Cardiac muscle cell (in vitro differentiated cells and primary cell): ENCODE measurements around the gene APH1B. TPM values are rescaled to one million over a fixed set of nuclear protein-coding genes. Genes with fewer than 3 reads are reported as not detected.

Experiments used
- DNase-seq, 2 donors: peaks; one replicate each; pipeline versions ENCODE4 v3.0.0 to v3.0.0-alpha.2; 2010 to 2017; ENCODE audit warnings: low read depth in 1 of 2, low spot score in 1 of 2
- H3K27ac ChIP-seq: fragments of 200-600 bp; sonication (generic); 2 replicates; pipeline ENCODE4 v1.5.1; 2016
- H3K27me3 ChIP-seq: fragments of 200-600 bp; sonication (generic); 2 replicates; pipeline ENCODE4 v1.6.0; 2016; ENCODE audit warnings: control low read depth
- H3K36me3 ChIP-seq: fragments of 200-600 bp; sonication (generic); 2 replicates; pipeline ENCODE4 v1.5.1; 2016; ENCODE audit warnings: control low read depth
- H3K4me1 ChIP-seq: fragments of 200-600 bp; sonication (generic); 2 replicates; pipeline ENCODE4 v1.8.1; 2017; ENCODE audit warnings: low read depth, mild to moderate bottlenecking, mixed run types
- H3K4me3 ChIP-seq: fragments of 200-600 bp; sonication (generic); 2 replicates; pipeline ENCODE4 v1.5.1; 2016; ENCODE audit warnings: mild to moderate bottlenecking
- H3K9me3 ChIP-seq: fragments of 200-600 bp; sonication (generic); 2 replicates; pipeline ENCODE4 v1.5.1; 2017; ENCODE audit warnings: low read depth, mild to moderate bottlenecking, control low read depth
- polyA plus RNA-seq: library from polyadenylated mRNA; unstranded; fragments of >200 nt; fragmentation: Nextera tagmentation; extraction: Ambion mirVana; gene quantifications from 2 replicates; pipeline ENCODE4 v1.2.1, GENCODE V29; 2016
- total RNA-seq: library from RNA; depleted of rRNA; stranded (reverse); fragments of >200 nt; gene quantifications from 2 replicates; pipeline ENCODE4 v1.2.3, GENCODE V29; 2016
- TF ChIP-seq, protein P1 (sequence below): IDR thresholded peaks from 2 replicates; pipeline ENCODE4 v1.5.1; 2012; ENCODE audit warnings: low read depth, mild to moderate bottlenecking, low read length

The APH1B gene
- total and polyA plus RNA-seq, 2 experiments from 2014 or later, result 10.2 to 12.4 TPM

DNA sequence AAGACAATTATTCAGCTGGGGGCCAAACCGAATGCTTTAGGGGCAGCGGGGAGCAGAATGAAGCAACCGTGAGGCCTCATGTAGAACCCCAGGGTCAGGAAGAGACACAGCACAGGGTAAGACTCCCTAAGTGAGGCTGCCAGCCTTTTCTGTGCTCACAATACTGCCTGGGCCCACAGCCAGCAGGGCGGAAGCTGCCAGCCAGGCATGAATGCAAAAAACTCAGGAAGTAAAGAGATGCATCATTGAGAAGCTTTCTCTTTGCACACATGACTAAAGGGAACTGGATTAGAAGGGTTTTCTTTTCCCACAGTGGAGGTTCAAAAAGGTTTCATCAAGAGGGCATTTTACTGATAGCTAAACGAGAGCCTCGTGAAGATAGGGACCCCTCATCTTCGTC, 71.0 kb downstream of the APH1B start:
- TF ChIP-seq, protein P1, sequence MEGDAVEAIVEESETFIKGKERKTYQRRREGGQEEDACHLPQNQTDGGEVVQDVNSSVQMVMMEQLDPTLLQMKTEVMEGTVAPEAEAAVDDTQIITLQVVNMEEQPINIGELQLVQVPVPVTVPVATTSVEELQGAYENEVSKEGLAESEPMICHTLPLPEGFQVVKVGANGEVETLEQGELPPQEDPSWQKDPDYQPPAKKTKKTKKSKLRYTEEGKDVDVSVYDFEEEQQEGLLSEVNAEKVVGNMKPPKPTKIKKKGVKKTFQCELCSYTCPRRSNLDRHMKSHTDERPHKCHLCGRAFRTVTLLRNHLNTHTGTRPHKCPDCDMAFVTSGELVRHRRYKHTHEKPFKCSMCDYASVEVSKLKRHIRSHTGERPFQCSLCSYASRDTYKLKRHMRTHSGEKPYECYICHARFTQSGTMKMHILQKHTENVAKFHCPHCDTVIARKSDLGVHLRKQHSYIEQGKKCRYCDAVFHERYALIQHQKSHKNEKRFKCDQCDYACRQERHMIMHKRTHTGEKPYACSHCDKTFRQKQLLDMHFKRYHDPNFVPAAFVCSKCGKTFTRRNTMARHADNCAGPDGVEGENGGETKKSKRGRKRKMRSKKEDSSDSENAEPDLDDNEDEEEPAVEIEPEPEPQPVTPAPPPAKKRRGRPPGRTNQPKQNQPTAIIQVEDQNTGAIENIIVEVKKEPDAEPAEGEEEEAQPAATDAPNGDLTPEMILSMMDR, result no peak
- Histone ChIP-seq H3K36me3 (no peaks in the 10 kb centered on the region), H3K27me3 (no peaks in the 10 kb centered on the region), H3K4me3 (no peak overlapping the region), H3K4me1 (no peaks in the 10 kb centered on the region), H3K27ac (no peak overlapping the region), H3K9me3 (no peaks in the 10 kb centered on the region)
- peak in 1 of 2 donors; percentile 79 for DNase-seq

DNA sequence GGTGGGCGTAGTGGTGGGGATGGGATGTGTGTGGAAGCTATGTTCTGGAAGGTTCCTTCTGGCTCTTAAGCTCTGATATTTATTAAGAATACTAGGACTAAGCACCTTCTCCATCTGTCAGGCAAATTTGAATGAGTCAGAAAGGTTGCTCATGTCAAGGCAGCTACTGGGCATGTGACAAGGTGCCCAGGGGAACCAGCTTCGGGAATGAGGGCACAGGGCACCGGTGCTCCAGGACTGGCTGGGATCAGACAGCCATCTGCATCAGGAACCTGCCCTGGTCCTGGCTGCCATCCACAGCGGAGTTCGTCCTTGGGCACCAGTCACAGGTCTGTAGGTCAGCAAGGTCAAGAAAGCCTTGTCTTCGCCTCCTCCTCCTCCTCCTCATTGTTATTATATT, 71.8 kb downstream of the APH1B start:
- Histone ChIP-seq H3K27ac (no peak overlapping the region), H3K4me1 (no peaks in the 10 kb centered on the region), H3K4me3 (no peak overlapping the region), H3K27me3 (no peaks in the 10 kb centered on the region), H3K36me3 (no peaks in the 10 kb centered on the region), H3K9me3 (no peaks in the 10 kb centered on the region)
- TF ChIP-seq, protein P1, result no peak
- no peak for DNase-seq

DNA sequence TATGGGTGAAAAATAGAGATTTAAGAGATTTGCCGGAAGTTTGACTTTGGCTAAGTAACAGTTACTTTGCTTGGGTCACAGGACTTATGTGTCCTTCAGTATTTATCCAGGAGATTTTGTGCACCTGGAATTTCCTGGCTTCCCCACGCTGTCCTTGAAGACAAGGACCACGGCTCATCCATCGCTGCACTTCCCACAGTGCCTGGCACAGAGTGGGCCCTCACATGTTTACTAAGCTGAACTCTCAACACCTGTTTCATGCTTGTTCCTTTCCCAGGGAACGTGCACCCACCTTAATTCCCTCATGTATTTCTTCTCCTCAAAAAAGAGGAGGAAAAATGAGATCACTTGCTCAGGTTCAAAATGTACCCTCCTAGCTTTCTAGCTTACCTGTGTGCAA, 72.2 kb downstream of the APH1B start:
- TF ChIP-seq, protein P1, result no peak
- no peaks in the 10 kb centered on the region for H3K27me3 ChIP-seq
- no peaks in the 10 kb centered on the region for H3K36me3 ChIP-seq
- H3K27ac ChIP-seq, result no peak overlapping the region
- no peak overlapping the region for H3K4me3 ChIP-seq
- no peak for DNase-seq
- H3K4me1 ChIP-seq, result no peaks in the 10 kb centered on the region
- no peaks in the 10 kb centered on the region for H3K9me3 ChIP-seq

DNA sequence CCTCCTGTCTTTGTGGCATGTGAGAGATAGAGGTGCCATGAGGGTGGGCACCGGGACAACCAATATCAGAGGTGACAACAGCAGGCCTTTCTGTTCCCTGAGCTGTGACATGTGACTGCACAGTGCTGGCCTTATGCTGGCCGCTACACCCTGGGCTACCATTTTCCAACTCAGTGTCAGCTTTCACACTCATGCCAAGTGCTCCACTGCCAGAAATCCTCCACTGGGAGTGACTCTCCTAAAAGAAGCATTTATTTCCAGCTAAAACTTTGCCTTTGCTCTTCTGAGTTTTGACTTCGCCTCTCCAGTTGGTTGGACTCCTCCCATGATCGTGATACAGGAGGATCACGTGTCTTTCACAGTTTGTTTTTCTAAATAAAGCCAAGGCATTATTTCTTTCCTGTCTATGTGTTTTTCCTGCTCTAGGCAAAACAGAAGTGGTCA, 72.8 kb downstream of the APH1B start:
- no peaks in the 10 kb centered on the region for H3K9me3 ChIP-seq

DNA sequence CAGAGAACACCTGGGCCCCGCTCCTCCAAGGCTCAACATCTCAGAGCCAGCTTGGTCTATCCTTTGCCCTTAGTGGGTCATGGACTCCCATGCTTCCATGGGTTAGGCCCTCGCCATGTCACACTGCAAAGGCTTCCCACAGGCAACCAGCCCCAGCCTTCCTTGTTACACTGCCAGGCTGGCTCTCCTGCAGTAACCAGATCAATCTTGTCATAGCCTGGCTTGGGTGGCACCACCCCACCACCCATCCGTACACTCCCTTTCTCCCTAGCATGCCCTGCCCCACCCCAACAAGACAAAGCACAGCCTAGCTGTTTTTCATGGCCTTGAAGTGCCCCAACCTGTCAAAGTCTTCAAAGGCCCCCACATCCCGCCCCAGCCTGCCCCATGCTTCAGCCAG, 73.8 kb downstream of the APH1B start:
- TF ChIP-seq, protein P1, result no peak
- Histone ChIP-seq H3K9me3 (no peaks in the 10 kb centered on the region), H3K36me3 (no peaks in the 10 kb centered on the region), H3K4me1 (no peaks in the 10 kb centered on the region), H3K27ac (no peak overlapping the region), H3K4me3 (no peak overlapping the region), H3K27me3 (no peaks in the 10 kb centered on the region)
- no peak for DNase-seq

More for the DNA sequence above, 72.8 kb downstream of the APH1B start:
- Histone ChIP-seq H3K4me1 (no peaks in the 10 kb centered on the region), H3K36me3 (no peaks in the 10 kb centered on the region), H3K4me3 (no peak overlapping the region), H3K27me3 (no peaks in the 10 kb centered on the region), H3K27ac (no peak overlapping the region)
- DNase-seq, result peak in 1 of 2 donors; percentile 8
- TF ChIP-seq, protein P1, result no peak

DNA sequence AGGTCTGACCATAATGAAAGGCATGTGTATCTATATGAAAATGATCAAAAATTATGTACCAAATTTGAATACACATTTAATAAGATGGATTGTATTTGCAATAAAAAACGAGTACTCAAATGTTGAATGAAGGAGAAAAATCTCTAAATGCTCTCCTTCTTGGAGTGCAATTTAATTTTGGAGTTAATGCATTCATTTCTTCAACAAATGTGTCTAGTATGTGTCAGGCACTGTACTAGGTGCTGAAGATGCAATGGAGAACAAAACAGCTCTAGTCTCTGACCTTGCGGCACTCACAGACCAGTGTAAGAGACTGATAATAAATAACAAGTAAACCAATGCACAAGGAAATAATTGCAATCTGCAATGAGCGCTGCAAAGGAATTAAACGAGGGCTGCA, 75.4 kb downstream of the APH1B start:
- Histone ChIP-seq H3K4me3 (no peak overlapping the region), H3K9me3 (no peaks in the 10 kb centered on the region), H3K27me3 (no peaks in the 10 kb centered on the region), H3K36me3 (no peaks in the 10 kb centered on the region), H3K4me1 (no peaks in the 10 kb centered on the region), H3K27ac (no peak overlapping the region)
- TF ChIP-seq, protein P1, result no peak
- no peak for DNase-seq
